Measurements from ENCODE around the gene PARN. TPM values are rescaled to one million over a fixed set of nuclear protein-coding genes. Genes with fewer than 3 reads are reported as not detected.

The PARN gene
- polyA plus RNA-seq, 4 donors, result 32.4 to 44.7 (median 40.1) TPM

Other genes starting within 250 kb of the PARN start
- 10 to 100 TPM; 69.1 to 72.8 (median 72.3) TPM for gene BFAR, start 2.7 kb upstream of the PARN start, polyA plus RNA-seq (ENCODE audit: insufficient read length in 4 of 4)
- under 1 TPM; 0.20 to 0.34 (median 0.26) TPM for gene PLA2G10, start 64.0 kb upstream of the PARN start, polyA plus RNA-seq (ENCODE audit: insufficient read length in 4 of 4)
- 10 to 100 TPM in 3 of 4 donors, 1 to 10 TPM in 1; 6.9 to 13.4 (median 10.7) TPM for gene NPIPA3, start 73.2 kb upstream of the PARN start, polyA plus RNA-seq (ENCODE audit: insufficient read length in 4 of 4)
- 1 to 10 TPM in 1 of 4 donors, under 1 TPM in 1, not detected in 2; 0.97 to 4.8 TPM for gene NPIPA2, start 112.3 kb upstream of the PARN start, polyA plus RNA-seq (ENCODE audit: insufficient read length in 4 of 4)
- 10 to 100 TPM; 73.3 to 92.2 (median 84.3) TPM for gene NOMO1, start 203.5 kb upstream of the PARN start, polyA plus RNA-seq (ENCODE audit: insufficient read length in 4 of 4)

All from right renal pelvis (tissue), 4 donors.